PC-9 (cell line): ENCODE data around the gene MAPKAPK2.

ENCODE experiments used
- CTCF ChIP-seq: fragments of 200-600 bp; sonication (generic); conservative IDR thresholded peaks from 2 replicates; pipeline ENCODE4 v1.6.1; 2017; ENCODE audit warnings: mixed run types, antibody characterized with exemption, mild to moderate bottlenecking, moderate library complexity
- EZH2 ChIP-seq: fragments of 200-600 bp; sonication (generic); IDR thresholded peaks from 2 replicates; pipeline ENCODE4 v1.8.0; 2017; ENCODE audit warnings: antibody characterized with exemption, low read depth

- TF ChIP-seq EZH2 (no peak), CTCF (no peak)
Measured at GRCh38 chr1:206693592-206693991, 8.9 kb downstream of the MAPKAPK2 start.
